ENCODE results near the gene RFFL. TPM values are rescaled to one million over a fixed set of nuclear protein-coding genes. Genes with fewer than 3 reads are reported as not detected.

RFFL gene, protein sequence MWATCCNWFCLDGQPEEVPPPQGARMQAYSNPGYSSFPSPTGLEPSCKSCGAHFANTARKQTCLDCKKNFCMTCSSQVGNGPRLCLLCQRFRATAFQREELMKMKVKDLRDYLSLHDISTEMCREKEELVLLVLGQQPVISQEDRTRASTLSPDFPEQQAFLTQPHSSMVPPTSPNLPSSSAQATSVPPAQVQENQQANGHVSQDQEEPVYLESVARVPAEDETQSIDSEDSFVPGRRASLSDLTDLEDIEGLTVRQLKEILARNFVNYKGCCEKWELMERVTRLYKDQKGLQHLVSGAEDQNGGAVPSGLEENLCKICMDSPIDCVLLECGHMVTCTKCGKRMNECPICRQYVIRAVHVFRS
- polyA plus RNA-seq (2011; rRNA removed) (35.5 and 49.4 TPM in 2 replicates), polyA plus RNA-seq (2017; fragmentation: RNase III; extraction: RNeasy Plus Mini Kit Qiagen cat#74134 plus additional on column Dnase treatment) (22.7 to 27.0 TPM (median 23.2 TPM) in 3 replicates), polyA minus RNA-seq (2011; rRNA and poly(A)+ RNA removed) (130 and 160 TPM in 2 replicates)
- polyA plus RNA-seq (2012; cell fraction: cytosol; rRNA removed): 21.0 and 26.9 TPM in 2 replicates
- polyA plus RNA-seq (2012; cell fraction: nucleus; rRNA removed): 23.1 and 27.0 TPM in 2 replicates

DNA sequence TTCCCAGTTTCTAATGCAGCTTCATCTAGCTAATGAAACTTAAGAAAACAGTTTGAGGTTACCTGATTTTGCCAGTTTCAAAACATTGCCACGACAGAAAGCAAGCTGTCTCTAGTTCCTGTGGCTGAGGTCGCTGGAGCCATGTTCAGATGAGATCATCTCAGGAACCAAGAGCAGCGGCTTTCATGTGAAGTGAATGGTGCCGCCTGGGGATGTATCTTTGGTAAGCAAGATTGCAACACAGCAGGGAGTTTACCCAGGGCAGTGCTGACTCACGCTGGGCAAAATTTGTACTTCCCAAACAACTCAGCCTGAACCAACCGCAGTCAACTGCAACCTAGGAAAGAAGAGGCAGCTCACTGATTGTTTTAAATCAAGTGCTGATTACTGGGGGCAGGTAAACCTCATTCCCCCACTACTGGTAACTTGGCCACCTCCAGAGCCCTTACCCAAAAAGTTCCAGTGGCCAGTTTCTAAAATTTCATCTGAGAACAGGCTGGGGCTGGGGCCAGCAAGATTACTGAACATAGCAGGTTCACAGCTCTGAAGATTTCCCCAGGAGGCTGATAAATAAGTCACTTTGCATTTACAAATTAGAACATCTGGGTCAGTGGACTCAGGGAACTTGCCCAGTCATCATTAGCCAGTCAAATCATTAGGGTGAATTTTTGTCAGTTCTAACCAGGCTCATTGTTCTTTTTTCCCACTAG, at the start of gene RFFL:
RFFL (minus strand) TSS at position 194 of the 710 bp plus-strand sequence. CDS start 37,154 bp downstream, outside the sequence.
- WGBS (ENCODE audit: missing lambda C conversion rate): under 1% methylated on average over 6 of the region's 6 CpGs
- ChIA-PET CTCF (interaction anchor here (0.8 to 5.2 kb wide), 17 partner anchors 10 to 521 kb away, joined by 3 to 38 read pairs (median 6); partner anchors contain the start of gene RAD51D), POLR2A (interaction anchor here (0.6 to 1.9 kb wide), 17 partner anchors 9 to 745 kb away, joined by 3 to 21 read pairs (median 5); partner anchors contain the start of gene LIG3)
- ATAC-seq (peak; percentile 97 to 100), DNase-seq (ENCODE audit: low read depth in 1 of 2, low spot score in 1 of 2) (peak; percentile 99), FAIRE-seq (peak; percentile 96)
- Histone ChIP-seq H3K4me1 (peaks cover 59% of the 10 kb centered on the region), H3K9me3 (no peaks in the 10 kb centered on the region), H3K4me3 (peak within 1 kb of the TSS; percentile 38), H3K27ac (peak within 1 kb of the TSS; percentile 92 to 93), H3K4me2 (peak within 1 kb of the TSS; percentile 78)
- TF ChIP-seq, protein P1, sequence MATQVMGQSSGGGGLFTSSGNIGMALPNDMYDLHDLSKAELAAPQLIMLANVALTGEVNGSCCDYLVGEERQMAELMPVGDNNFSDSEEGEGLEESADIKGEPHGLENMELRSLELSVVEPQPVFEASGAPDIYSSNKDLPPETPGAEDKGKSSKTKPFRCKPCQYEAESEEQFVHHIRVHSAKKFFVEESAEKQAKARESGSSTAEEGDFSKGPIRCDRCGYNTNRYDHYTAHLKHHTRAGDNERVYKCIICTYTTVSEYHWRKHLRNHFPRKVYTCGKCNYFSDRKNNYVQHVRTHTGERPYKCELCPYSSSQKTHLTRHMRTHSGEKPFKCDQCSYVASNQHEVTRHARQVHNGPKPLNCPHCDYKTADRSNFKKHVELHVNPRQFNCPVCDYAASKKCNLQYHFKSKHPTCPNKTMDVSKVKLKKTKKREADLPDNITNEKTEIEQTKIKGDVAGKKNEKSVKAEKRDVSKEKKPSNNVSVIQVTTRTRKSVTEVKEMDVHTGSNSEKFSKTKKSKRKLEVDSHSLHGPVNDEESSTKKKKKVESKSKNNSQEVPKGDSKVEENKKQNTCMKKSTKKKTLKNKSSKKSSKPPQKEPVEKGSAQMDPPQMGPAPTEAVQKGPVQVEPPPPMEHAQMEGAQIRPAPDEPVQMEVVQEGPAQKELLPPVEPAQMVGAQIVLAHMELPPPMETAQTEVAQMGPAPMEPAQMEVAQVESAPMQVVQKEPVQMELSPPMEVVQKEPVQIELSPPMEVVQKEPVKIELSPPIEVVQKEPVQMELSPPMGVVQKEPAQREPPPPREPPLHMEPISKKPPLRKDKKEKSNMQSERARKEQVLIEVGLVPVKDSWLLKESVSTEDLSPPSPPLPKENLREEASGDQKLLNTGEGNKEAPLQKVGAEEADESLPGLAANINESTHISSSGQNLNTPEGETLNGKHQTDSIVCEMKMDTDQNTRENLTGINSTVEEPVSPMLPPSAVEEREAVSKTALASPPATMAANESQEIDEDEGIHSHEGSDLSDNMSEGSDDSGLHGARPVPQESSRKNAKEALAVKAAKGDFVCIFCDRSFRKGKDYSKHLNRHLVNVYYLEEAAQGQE (IDR thresholded peaks at IDR 0.05): no peak; the same call in 1 of the 2 replicates
- TF ChIP-seq KDM1A (IDR thresholded peaks at IDR 0.05; ENCODE audit: low read depth) (no peak), MYC (IDR thresholded peaks at IDR 0.05; ENCODE audit: borderline replicate concordance, low read length) (0 out of 2 replicates have a peak, but pooled peaks have one; percentile 37), NFE2L2 (conservative IDR thresholded peaks at IDR 0.05; ENCODE audit: low read length) (peak; percentile 80), NPAS2 (CRISPR knock-in tag; IDR thresholded peaks at IDR 0.05; ENCODE audit: borderline replicate concordance) (no peak), MAFK (IDR thresholded peaks at IDR 0.05; ENCODE audit: partially characterized antibody) (peak; percentile 95), EHF (CRISPR knock-in tag; IDR thresholded peaks at IDR 0.05) (peak; percentile 37; the same call in 1 of the 2 replicates), CBX8 (IDR thresholded peaks at IDR 0.05) (no peak), HEYL (CRISPR knock-in tag; IDR thresholded peaks at IDR 0.05) (no peak), HDAC2 (IDR thresholded peaks at IDR 0.05) (no peak), FOSB (CRISPR knock-in tag; IDR thresholded peaks at IDR 0.05) (peak; percentile 67; the same call in 1 of the 2 replicates), TFCP2L1 (CRISPR knock-in tag; IDR thresholded peaks at IDR 0.05) (peak; percentile 39; the same call in 1 of the 2 replicates), HOXB5 (CRISPR knock-in tag; IDR thresholded peaks at IDR 0.05) (0 out of 2 replicates have a peak, but pooled peaks have one; percentile 56), PHF8 (IDR thresholded peaks at IDR 0.05; ENCODE audit: borderline replicate concordance, low read depth) (no peak), SMC3 (IDR thresholded peaks at IDR 0.05) (peak; percentile 71), ZFP36 (IDR thresholded peaks at IDR 0.05; ENCODE audit: borderline replicate concordance, partially characterized antibody) (no peak), FOSL2 (IDR thresholded peaks at IDR 0.05) (peak; percentile 87), FOSL2 (CRISPR knock-in tag; IDR thresholded peaks at IDR 0.05) (peak; percentile 97), CHD4 (IDR thresholded peaks at IDR 0.05; ENCODE audit: borderline replicate concordance) (no peak), HOXA7 (CRISPR knock-in tag; IDR thresholded peaks at IDR 0.05) (peak; percentile 64; the same call in 1 of the 2 replicates), EP300 (IDR thresholded peaks at IDR 0.05) (peak; percentile 61 to 86; a peak in 3 of 5 replicates), FOXS1 (CRISPR knock-in tag; IDR thresholded peaks at IDR 0.05) (0 out of 2 replicates have a peak, but pooled peaks have one; percentile 22), GATA3 (IDR thresholded peaks at IDR 0.05; ENCODE audit: borderline replicate concordance) (peak; percentile 85), RARB (CRISPR knock-in tag; IDR thresholded peaks at IDR 0.05) (0 out of 2 replicates have a peak, but pooled peaks have one; percentile 49), RAD21 (conservative IDR thresholded peaks at IDR 0.05 in 1 of 2, IDR thresholded peaks at IDR 0.05 in 1 of 2) (peak; percentile 56 to 67), ZNF302 (CRISPR knock-in tag; IDR thresholded peaks at IDR 0.05) (no peak)
- TF ChIP-seq, protein P2, sequence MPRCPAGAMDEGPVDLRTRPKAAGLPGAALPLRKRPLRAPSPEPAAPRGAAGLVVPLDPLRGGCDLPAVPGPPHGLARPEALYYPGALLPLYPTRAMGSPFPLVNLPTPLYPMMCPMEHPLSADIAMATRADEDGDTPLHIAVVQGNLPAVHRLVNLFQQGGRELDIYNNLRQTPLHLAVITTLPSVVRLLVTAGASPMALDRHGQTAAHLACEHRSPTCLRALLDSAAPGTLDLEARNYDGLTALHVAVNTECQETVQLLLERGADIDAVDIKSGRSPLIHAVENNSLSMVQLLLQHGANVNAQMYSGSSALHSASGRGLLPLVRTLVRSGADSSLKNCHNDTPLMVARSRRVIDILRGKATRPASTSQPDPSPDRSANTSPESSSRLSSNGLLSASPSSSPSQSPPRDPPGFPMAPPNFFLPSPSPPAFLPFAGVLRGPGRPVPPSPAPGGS (IDR thresholded peaks at IDR 0.05): peak; percentile 77; the same call in 2 of the 3 replicates
- TF ChIP-seq, protein P3, sequence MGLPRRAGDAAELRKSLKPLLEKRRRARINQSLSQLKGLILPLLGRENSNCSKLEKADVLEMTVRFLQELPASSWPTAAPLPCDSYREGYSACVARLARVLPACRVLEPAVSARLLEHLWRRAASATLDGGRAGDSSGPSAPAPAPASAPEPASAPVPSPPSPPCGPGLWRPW (IDR thresholded peaks at IDR 0.05): peak; percentile 65; the same call in 1 of the 2 replicates
- TF ChIP-seq, protein P4, sequence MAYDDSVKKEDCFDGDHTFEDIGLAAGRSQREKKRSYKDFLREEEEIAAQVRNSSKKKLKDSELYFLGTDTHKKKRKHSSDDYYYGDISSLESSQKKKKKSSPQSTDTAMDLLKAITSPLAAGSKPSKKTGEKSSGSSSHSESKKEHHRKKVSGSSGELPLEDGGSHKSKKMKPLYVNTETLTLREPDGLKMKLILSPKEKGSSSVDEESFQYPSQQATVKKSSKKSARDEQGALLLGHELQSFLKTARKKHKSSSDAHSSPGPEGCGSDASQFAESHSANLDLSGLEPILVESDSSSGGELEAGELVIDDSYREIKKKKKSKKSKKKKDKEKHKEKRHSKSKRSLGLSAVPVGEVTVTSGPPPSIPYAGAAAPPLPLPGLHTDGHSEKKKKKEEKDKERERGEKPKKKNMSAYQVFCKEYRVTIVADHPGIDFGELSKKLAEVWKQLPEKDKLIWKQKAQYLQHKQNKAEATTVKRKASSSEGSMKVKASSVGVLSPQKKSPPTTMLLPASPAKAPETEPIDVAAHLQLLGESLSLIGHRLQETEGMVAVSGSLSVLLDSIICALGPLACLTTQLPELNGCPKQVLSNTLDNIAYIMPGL (CRISPR knock-in tag; IDR thresholded peaks at IDR 0.05; ENCODE audit: borderline replicate concordance): no peak
- TF ChIP-seq, protein P5, sequence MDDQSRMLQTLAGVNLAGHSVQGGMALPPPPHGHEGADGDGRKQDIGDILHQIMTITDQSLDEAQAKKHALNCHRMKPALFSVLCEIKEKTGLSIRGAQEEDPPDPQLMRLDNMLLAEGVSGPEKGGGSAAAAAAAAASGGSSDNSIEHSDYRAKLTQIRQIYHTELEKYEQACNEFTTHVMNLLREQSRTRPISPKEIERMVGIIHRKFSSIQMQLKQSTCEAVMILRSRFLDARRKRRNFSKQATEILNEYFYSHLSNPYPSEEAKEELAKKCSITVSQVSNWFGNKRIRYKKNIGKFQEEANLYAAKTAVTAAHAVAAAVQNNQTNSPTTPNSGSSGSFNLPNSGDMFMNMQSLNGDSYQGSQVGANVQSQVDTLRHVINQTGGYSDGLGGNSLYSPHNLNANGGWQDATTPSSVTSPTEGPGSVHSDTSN (IDR thresholded peaks at IDR 0.05): peak; percentile 48; the same call in 1 of the 2 replicates
